Measurements from ENCODE around the gene CDHR2.

GRCh38 chr5:176596069-176596644, 47.0 kb downstream of the CDHR2 start:
- TF ChIP-seq, protein P1, sequence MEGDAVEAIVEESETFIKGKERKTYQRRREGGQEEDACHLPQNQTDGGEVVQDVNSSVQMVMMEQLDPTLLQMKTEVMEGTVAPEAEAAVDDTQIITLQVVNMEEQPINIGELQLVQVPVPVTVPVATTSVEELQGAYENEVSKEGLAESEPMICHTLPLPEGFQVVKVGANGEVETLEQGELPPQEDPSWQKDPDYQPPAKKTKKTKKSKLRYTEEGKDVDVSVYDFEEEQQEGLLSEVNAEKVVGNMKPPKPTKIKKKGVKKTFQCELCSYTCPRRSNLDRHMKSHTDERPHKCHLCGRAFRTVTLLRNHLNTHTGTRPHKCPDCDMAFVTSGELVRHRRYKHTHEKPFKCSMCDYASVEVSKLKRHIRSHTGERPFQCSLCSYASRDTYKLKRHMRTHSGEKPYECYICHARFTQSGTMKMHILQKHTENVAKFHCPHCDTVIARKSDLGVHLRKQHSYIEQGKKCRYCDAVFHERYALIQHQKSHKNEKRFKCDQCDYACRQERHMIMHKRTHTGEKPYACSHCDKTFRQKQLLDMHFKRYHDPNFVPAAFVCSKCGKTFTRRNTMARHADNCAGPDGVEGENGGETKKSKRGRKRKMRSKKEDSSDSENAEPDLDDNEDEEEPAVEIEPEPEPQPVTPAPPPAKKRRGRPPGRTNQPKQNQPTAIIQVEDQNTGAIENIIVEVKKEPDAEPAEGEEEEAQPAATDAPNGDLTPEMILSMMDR (IDR thresholded peaks at IDR 0.05) = no peak
- no peak for TF ChIP-seq POLR2A (IDR thresholded peaks at IDR 0.05)

All from testis (tissue), 2 donors.